Measurements from ENCODE around the gene RHOF.
"Not testable (repeated sequence)": the region's sequence is repeated elsewhere in the genome, so short reads cannot be mapped to it uniquely, and the experiment has no call there.

RHOF gene

DNA sequence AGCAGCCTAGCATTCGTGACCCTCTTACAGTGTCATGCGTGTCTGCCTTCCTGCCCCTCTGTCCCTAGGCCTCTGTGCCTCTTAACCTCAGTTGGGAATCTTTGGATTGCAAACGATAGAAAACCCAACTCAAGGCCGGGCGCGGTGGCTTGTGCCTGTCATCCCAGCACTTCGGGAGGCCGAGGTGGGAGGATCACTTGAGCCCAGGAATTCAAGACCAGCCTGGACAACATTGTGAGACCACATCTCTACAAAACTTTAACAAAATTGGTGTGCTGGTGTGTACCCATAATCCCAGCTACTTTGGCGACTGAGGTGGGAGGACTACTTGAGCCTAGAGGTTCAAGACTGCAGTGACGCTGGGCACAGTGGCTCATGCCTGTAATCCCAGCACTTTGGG is 44.2 kb downstream of the RHOF start:
- DNase-seq (ENCODE audit: low read depth, low spot score), result no peak

DNA sequence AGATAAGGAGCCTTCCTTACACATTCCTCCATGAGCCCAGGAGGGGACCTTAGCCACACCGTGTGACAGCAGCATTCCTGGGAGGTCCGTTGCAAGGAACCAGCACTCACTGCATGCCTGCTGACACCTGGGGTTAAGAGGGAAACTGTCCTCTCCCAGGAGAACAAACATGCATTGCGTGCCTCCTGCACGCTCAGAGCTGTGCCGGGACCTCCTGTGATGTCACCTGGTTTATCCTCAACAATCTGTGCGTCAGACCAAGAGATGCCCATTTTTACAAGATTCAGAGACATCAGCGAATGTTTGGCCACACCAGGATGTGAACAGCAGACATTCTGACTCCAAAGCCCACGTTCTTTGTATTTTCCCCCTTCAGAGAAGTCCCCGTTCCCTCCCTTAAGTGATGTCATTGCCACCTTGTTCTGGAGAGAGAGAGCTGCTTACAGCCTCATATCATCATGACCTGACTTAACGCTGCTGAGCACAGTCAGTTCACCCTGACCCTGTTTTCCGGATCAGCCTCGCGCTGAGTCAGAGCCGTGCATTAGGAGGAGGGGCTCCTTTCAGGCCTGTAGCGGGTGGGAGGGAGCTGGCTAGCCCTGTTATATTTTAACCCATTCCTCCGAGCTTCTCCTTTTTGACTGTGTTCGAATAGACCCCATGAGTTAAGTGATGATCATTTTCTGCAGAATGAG is 44.8 kb downstream of the RHOF start:
- DNase-seq (ENCODE audit: low read depth, low spot score), result no peak

DNA sequence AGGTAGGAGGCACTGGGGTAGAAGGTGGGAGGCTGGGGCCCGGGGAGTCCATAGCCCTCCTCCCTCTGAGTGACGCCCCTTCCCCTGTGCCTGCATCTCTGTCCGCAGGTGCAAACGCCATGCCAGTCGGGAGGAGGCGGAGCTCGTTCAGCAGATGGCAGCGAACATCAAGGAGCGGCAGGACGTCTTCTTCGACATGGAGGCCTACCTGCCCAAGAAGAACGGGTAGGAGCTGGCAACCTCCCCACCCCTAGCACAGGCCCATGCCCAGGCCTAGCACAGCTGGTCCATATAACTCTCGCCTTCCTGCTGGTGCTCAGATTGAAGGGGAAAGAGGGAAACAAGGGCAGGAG is 45.3 kb downstream of the RHOF start:
- no peak for DNase-seq (ENCODE audit: low read depth, low spot score)

DNA sequence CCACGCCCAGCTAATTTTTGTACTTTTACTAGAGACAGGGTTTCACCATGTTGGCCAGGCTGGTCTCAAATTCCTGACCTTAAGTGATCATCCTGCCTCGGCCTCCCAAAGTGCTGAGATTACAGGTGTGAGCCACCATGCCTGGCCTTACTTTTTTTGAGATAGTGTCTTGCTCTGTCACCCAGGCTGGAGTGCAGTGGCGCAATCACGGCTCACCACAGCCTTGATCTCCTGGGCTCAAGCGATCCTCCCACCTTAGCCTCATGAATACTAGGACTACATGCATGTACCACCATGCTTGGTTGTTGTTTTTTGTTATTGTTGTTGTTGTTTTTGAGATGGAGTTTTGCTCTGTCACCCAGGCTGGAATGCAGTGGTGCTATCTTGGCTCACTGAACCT is 47.9 kb downstream of the RHOF start:
- DNase-seq (ENCODE audit: low read depth, low spot score), result not testable (repeated sequence)

DNA sequence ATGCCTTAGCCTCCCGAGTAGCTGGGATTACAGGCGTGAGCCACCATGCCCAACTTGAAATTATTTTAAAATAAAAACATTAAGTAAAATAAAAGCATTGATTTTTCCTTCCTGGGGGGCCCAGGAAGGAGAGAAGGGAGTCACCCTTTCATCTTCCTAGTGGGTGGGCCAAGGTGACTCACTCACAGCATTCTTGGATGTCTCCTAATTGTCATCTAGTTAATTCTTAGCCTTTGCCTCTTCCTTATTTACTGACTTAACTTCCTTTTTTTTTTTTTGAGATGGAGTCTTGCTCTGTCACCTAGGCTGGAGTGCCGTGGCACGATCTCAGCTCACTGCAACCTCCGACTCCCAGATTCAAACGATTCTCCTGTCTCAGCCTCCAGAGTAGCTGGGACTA is 51.7 kb downstream of the RHOF start:
- DNase-seq (ENCODE audit: low read depth, low spot score), result no peak

DNA sequence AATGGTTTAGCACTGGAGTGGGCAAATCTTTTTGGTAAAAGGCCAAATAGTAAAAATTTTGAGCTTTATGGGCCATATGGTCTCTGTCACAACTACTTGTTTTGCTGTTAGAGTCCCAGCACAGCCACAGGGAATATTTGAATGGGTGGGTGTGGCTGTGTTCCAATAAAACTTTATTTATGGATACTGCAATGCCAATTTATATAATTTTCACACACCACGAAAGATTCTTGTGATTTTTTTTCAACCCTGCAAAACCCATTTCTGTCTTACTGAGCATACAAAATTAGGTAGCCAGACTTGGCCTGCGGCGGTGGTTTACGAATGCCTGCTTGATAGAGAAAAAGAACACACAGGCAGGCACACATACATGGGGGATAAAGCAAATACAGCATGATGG is 52.6 kb downstream of the RHOF start:
- no peak for DNase-seq (ENCODE audit: low read depth, low spot score)

DNA sequence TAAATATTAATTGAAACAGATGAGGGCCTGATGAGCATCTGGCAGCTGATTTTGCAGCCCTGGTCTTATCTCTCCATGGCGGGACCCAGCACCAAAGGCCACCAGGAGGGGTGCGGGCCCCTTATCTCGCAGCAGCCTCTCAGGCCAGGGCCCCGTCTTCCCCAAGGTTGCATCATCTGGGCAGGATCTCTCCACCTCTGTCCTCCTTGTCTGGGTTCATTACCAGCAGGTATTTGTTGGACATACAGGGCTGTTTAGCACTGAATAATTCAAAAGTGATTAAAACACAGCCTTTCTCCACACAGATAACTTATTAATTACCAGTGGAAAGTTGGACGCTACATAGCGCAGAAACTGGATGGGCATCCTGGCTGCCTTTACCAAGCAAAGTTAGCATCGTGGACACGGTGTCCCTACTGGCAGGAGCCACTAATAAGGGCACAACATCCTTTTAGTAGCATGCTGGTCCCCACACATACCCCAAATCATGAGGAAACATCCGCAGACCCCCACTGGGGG is 55.1 kb downstream of the RHOF start:
- no peak for DNase-seq (ENCODE audit: low read depth, low spot score)

DNA sequence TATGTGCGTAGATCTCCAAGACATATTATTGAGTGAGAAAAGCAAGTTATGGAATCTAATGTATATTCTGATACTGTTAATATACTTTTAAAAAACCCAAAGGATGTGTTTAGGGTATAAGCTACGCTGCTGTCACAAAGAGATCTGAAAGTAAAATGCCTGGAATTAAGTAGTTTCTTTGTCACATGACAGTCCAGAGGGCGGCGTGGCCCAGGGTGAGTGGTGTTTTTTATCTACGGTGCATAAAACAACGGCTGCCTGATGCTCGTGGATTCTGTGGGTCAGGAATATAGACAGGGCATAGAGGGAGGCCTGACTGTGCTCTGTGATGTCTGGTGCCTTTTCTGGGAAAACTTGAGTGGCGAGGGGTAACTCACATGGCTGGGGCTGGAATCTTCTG is 59.6 kb downstream of the RHOF start:
- no peak for DNase-seq (ENCODE audit: low read depth, low spot score)

DNA sequence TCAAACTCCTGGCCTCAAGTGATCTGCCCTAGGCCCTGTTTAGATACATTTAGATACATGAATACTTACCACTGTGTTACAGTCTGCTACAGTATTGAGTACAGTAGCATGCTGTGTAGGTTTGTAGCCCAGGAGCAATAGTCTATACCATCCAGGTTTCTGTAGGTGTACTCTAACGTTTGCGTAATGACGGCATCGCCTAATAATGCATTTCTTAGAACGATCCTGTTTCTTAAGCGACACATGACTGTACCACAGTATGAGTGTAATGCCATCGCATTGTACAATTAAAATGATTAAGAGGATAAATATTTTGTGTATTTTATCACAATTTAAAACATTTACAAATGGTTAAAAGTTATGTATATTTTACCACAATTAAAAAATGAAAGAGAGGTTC is 62.0 kb downstream of the RHOF start:
- DNase-seq (ENCODE audit: low read depth, low spot score), result no peak

DNA sequence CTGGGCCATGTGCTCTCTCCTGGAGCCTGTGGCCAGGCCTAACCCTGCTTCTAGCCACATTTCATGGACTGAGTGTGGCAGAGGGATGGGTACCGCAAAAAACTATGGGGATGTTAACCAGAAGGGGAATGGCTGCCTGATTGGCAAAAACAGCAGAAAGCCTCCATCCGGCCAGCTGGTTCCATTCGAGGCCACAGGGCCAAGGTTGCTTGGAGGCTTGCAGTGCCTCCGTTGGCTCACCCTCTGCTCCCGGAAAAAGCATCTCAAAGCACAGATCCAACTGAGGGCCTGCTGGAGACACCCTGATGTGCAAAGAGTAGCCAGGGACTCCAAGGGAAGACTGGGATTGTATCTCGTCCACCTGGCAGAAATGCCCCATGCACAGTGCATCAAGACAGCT is 64.5 kb downstream of the RHOF start:
- DNase-seq (ENCODE audit: low read depth, low spot score), result no peak

All from iPS DF 19.7 (cell line).